Measurements from ENCODE around the gene GIPC3. TPM values are rescaled to one million over a fixed set of nuclear protein-coding genes. Genes with fewer than 3 reads are reported as not detected.

Gene GIPC3
- total RNA-seq, 1 donor = under 0.01 TPM

DNA sequence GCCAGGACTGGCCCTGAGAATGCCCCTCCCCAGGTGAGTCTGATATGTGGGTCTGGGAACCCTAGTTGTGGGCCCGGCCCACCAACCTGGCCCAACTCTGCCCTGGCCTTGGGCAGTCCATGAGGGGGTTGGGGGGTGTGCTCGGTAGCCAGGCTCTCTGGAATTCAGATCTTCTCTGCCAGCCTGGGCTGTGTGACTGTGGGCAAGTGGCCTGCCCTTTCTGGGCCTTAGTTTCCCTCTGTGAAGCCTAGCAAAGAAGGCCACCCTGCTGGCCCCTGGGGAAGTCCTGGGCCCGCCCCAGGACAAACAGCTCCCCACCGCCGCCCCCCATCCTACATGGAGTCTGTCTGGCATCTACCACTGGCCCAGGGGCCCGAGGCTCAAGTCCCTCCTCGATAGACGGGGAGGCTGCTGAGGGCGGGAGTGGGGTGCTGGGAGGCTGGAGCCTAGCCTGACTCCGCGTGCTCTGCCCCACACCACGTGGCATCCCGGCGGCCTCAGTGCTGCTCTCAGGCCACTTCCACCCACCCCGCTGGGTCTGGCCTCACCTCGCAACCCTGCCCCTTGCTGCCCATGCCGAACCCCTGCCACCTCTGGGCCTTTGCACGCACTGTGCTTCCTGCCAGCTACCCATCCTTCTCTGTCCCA is 29.7 kb downstream of the GIPC3 start:
- no peak overlapping the region for H3K4me2 ChIP-seq (ENCODE audit: insufficient read depth, low read length)
- no peaks in the 10 kb centered on the region for H3K9me3 ChIP-seq (ENCODE audit: low read depth, low read length)
- H3K27me3 ChIP-seq (ENCODE audit: insufficient read depth, low read length) = no peaks in the 10 kb centered on the region
- H3K4me1 ChIP-seq (ENCODE audit: insufficient read depth, low read length) = no peaks in the 10 kb centered on the region
- no peak overlapping the region for H3K4me3 ChIP-seq (ENCODE audit: insufficient read depth, low read length)
- H4K20me1 ChIP-seq (ENCODE audit: insufficient read depth, low read length) = peaks cover 7% of the 10 kb centered on the region
- H3K27ac ChIP-seq (ENCODE audit: low read depth, low read length) = no peak overlapping the region
- TF ChIP-seq CTCF (IDR thresholded peaks at IDR 0.05; ENCODE audit: extremely low read depth, low read depth, low read length) = no peak
- no peak for DNase-seq (ENCODE audit: insufficient read length, low spot score, missing footprints)
- H3K79me2 ChIP-seq (ENCODE audit: insufficient read depth, low read length) = no peaks in the 10 kb centered on the region
- H2AFZ ChIP-seq (ENCODE audit: low read length) = no peak overlapping the region
- H3K36me3 ChIP-seq (ENCODE audit: insufficient read depth, low read length) = peaks cover 13% of the 10 kb centered on the region

GRCh38 chr19:3615524-3616135 is 30.4 kb downstream of the GIPC3 start:
- no peak overlapping the region for H3K4me2 ChIP-seq (ENCODE audit: insufficient read depth, low read length)
- H4K20me1 ChIP-seq (ENCODE audit: insufficient read depth, low read length) = peaks cover 7% of the 10 kb centered on the region
- DNase-seq (ENCODE audit: insufficient read length, low spot score, missing footprints) = no peak
- H3K79me2 ChIP-seq (ENCODE audit: insufficient read depth, low read length) = no peaks in the 10 kb centered on the region
- H3K27me3 ChIP-seq (ENCODE audit: insufficient read depth, low read length) = no peaks in the 10 kb centered on the region
- H3K4me1 ChIP-seq (ENCODE audit: insufficient read depth, low read length) = no peaks in the 10 kb centered on the region
- TF ChIP-seq CTCF (IDR thresholded peaks at IDR 0.05; ENCODE audit: extremely low read depth, low read depth, low read length) = no peak
- peaks cover 12% of the 10 kb centered on the region for H3K36me3 ChIP-seq (ENCODE audit: insufficient read depth, low read length)
- H3K9me3 ChIP-seq (ENCODE audit: low read depth, low read length) = no peaks in the 10 kb centered on the region
- H2AFZ ChIP-seq (ENCODE audit: low read length) = no peak overlapping the region
- no peak overlapping the region for H3K4me3 ChIP-seq (ENCODE audit: insufficient read depth, low read length)
- no peak overlapping the region for H3K27ac ChIP-seq (ENCODE audit: low read depth, low read length)

DNA sequence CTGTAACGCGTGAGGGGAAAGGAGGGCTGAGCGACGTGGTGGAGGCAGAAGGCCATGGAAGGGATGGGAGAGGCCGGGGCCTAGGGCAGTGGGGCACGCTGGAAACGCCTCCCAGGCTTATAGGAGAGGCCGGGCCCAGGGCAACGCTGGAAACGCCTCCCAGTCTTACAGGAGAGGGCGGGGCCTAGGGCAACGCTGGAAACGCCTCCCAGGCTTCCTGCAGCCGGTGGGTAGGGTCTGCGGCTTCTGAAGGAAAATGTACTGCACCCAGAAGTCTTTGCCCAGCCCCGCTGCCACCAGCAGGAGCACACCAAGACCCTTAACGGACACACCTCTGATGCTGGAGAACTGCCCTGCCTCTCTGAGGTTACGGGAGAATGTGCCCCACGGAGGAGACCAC is 32.2 kb downstream of the GIPC3 start:
- H3K4me2 ChIP-seq (ENCODE audit: insufficient read depth, low read length) = no peak overlapping the region
- peaks cover 4% of the 10 kb centered on the region for H3K36me3 ChIP-seq (ENCODE audit: insufficient read depth, low read length)
- H3K4me3 ChIP-seq (ENCODE audit: insufficient read depth, low read length) = no peak overlapping the region
- no peak for TF ChIP-seq CTCF (IDR thresholded peaks at IDR 0.05; ENCODE audit: extremely low read depth, low read depth, low read length)
- H3K27ac ChIP-seq (ENCODE audit: low read depth, low read length) = no peak overlapping the region
- H2AFZ ChIP-seq (ENCODE audit: low read length) = no peak overlapping the region
- no peaks in the 10 kb centered on the region for H3K9me3 ChIP-seq (ENCODE audit: low read depth, low read length)
- peaks cover 7% of the 10 kb centered on the region for H4K20me1 ChIP-seq (ENCODE audit: insufficient read depth, low read length)
- H3K27me3 ChIP-seq (ENCODE audit: insufficient read depth, low read length) = no peaks in the 10 kb centered on the region
- no peaks in the 10 kb centered on the region for H3K79me2 ChIP-seq (ENCODE audit: insufficient read depth, low read length)
- no peaks in the 10 kb centered on the region for H3K4me1 ChIP-seq (ENCODE audit: insufficient read depth, low read length)
- no peak for DNase-seq (ENCODE audit: insufficient read length, low spot score, missing footprints)

GRCh38 chr19:3618144-3618810 is 33.0 kb downstream of the GIPC3 start:
- Histone ChIP-seq H3K27me3 (ENCODE audit: insufficient read depth, low read length) (no peaks in the 10 kb centered on the region), H4K20me1 (ENCODE audit: insufficient read depth, low read length) (peaks cover 7% of the 10 kb centered on the region), H3K79me2 (ENCODE audit: insufficient read depth, low read length) (no peaks in the 10 kb centered on the region), H3K4me3 (ENCODE audit: insufficient read depth, low read length) (no peak overlapping the region), H3K9me3 (ENCODE audit: low read depth, low read length) (no peaks in the 10 kb centered on the region), H3K4me1 (ENCODE audit: insufficient read depth, low read length) (no peaks in the 10 kb centered on the region), H3K36me3 (ENCODE audit: insufficient read depth, low read length) (peaks cover 5% of the 10 kb centered on the region), H3K4me2 (ENCODE audit: insufficient read depth, low read length) (peak overlapping the region; percentile 48), H3K27ac (ENCODE audit: low read depth, low read length) (no peak overlapping the region), H2AFZ (ENCODE audit: low read length) (no peak overlapping the region)
- DNase-seq (ENCODE audit: insufficient read length, low spot score, missing footprints) = peak; percentile 99
- TF ChIP-seq CTCF (IDR thresholded peaks at IDR 0.05; ENCODE audit: extremely low read depth, low read depth, low read length) = peak; percentile 76
